Urothelium cell line (cell line): ENCODE results near the gene PDRG1.
"Not testable (repeated sequence)": the region's sequence is repeated elsewhere in the genome, so short reads cannot be mapped to it uniquely, and the experiment has no call there.

ENCODE experiments used
- DNase-seq: peaks from one replicate; pipeline ENCODE4 v3.0.0; 2011; ENCODE audit warnings: low spot score, mixed read lengths
- FAIRE-seq: peaks from 2 replicates; lab custom pipeline; 2011; peaks lifted over from hg19 to GRCh38; lab: Jason Lieb, UNC

Gene PDRG1

GRCh38 chr20:31929631-31930030, 22.2 kb downstream of the PDRG1 start:
- FAIRE-seq, DNase-seq: not testable (repeated sequence)

GRCh38 chr20:31927627-31928159, 24.2 kb downstream of the PDRG1 start:
- no peak for DNase-seq
- no peak for FAIRE-seq

- no peak for FAIRE-seq
These were observed 25.4 kb downstream of the PDRG1 start for GRCh38 chr20:31926493-31926892.

GRCh38 chr20:31925631-31926030, 26.2 kb downstream of the PDRG1 start:
- no peak for FAIRE-seq
- no peak for DNase-seq

More at GRCh38 chr20:31926493-31926892, 25.4 kb downstream of the PDRG1 start:
- DNase-seq: no peak

GRCh38 chr20:31924561-31924960, 27.3 kb downstream of the PDRG1 start:
- no peak for DNase-seq
- FAIRE-seq: no peak

GRCh38 chr20:31923388-31924331, 28.2 kb downstream of the PDRG1 start:
- no peak for FAIRE-seq
- no peak for DNase-seq

- FAIRE-seq: no peak
- no peak for DNase-seq
These were observed 29.3 kb downstream of the PDRG1 start for GRCh38 chr20:31922588-31922987.

GRCh38 chr20:31922181-31922580, 29.7 kb downstream of the PDRG1 start:
- FAIRE-seq (no peak), DNase-seq (no peak)

GRCh38 chr20:31921480-31921879, 30.4 kb downstream of the PDRG1 start:
- FAIRE-seq, DNase-seq: not testable (repeated sequence)

GRCh38 chr20:31920275-31920855, 31.5 kb downstream of the PDRG1 start:
- DNase-seq (no peak), FAIRE-seq (no peak)

GRCh38 chr20:31919410-31920155, 32.3 kb downstream of the PDRG1 start:
- no peak for DNase-seq
- no peak for FAIRE-seq

- FAIRE-seq (no peak), DNase-seq (no peak)
These were observed 33.3 kb downstream of the PDRG1 start for GRCh38 chr20:31918466-31919105.

GRCh38 chr20:31917962-31918412, 33.9 kb downstream of the PDRG1 start:
- DNase-seq, FAIRE-seq: not testable (repeated sequence)

GRCh38 chr20:31916708-31917107, 35.1 kb downstream of the PDRG1 start:
- FAIRE-seq: no peak
- DNase-seq: no peak

- no peak for FAIRE-seq
- DNase-seq: no peak
These were observed 36.2 kb downstream of the PDRG1 start for GRCh38 chr20:31915491-31916280.

GRCh38 chr20:31914170-31914569, 37.7 kb downstream of the PDRG1 start:
- DNase-seq (no peak), FAIRE-seq (no peak)

GRCh38 chr20:31913431-31914157, 38.3 kb downstream of the PDRG1 start:
- FAIRE-seq (no peak), DNase-seq (no peak)

GRCh38 chr20:31910071-31910803, 41.6 kb downstream of the PDRG1 start:
- DNase-seq (no peak), FAIRE-seq (no peak)
